ENCODE measurements around the gene TMEM244.
A peak's percentile ranks its signal among the peaks of the same experiment; 100 is the strongest.

Gene TMEM244

GRCh38 chr6:129902681-129903080 is 41.6 kb upstream of the TMEM244 start:
- DNase-seq (ENCODE audit: low read depth) = no peak
- no peak overlapping the region for H3K4me3 ChIP-seq (ENCODE audit: low read depth, low read length)
- TF ChIP-seq MYC (IDR thresholded peaks at IDR 0.05; ENCODE audit: low read depth, low read length) (no peak), POLR2A (IDR thresholded peaks at IDR 0.05; ENCODE audit: extremely low read depth, insufficient read length) (no peak)
- TF ChIP-seq, protein P1, sequence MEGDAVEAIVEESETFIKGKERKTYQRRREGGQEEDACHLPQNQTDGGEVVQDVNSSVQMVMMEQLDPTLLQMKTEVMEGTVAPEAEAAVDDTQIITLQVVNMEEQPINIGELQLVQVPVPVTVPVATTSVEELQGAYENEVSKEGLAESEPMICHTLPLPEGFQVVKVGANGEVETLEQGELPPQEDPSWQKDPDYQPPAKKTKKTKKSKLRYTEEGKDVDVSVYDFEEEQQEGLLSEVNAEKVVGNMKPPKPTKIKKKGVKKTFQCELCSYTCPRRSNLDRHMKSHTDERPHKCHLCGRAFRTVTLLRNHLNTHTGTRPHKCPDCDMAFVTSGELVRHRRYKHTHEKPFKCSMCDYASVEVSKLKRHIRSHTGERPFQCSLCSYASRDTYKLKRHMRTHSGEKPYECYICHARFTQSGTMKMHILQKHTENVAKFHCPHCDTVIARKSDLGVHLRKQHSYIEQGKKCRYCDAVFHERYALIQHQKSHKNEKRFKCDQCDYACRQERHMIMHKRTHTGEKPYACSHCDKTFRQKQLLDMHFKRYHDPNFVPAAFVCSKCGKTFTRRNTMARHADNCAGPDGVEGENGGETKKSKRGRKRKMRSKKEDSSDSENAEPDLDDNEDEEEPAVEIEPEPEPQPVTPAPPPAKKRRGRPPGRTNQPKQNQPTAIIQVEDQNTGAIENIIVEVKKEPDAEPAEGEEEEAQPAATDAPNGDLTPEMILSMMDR (IDR thresholded peaks at IDR 0.05; ENCODE audit: low read depth, low read length) = no peak
- TF ChIP-seq, protein P2, sequence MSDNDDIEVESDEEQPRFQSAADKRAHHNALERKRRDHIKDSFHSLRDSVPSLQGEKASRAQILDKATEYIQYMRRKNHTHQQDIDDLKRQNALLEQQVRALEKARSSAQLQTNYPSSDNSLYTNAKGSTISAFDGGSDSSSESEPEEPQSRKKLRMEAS (IDR thresholded peaks at IDR 0.05; ENCODE audit: low read depth, low read length) = no peak

DNA sequence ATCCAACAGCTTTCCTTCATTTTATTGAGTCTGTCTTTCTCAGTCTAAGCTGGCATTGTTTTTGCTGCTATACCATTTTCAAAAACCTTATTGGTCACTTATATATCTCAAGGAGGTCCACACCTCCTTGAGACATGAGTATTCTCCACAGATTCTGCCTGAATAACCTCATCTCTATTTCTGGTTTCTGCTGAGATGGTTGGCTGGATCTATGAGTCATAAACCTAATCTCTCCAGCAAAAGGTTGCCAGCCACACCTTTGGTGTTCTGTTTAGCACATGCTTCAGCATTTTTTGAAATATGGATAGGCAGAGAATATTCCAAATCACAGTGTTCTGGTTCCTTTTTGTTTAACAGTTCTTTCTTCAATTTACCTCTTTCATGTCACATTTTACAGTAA is 40.8 kb upstream of the TMEM244 start:
- TF ChIP-seq, protein P1 (IDR thresholded peaks at IDR 0.05; ENCODE audit: low read depth, low read length) = no peak
- TF ChIP-seq POLR2A (IDR thresholded peaks at IDR 0.05; ENCODE audit: extremely low read depth, insufficient read length) = no peak

DNA sequence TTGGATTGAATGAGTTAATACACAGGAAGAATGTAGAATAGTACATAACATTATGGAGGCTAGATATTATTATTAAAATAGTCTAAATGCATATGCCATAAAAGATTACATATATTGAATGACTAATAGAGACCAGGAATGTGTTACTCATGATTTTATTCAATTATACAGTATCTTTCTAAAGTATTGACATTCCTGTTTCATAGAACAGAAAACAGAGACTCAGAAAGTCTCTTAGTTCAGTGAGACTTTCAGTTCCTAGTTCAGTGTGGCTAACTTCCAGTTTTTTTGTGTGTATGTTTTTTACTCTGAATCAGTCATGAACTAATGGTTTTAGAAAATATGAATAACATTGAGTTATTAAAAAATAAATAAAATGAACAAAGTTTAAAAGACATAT is 34.6 kb upstream of the TMEM244 start:
- TF ChIP-seq POLR2A (IDR thresholded peaks at IDR 0.05; ENCODE audit: extremely low read depth, insufficient read length) = no peak
- TF ChIP-seq, protein P2 (IDR thresholded peaks at IDR 0.05; ENCODE audit: low read depth, low read length) = no peak
- no peak for TF ChIP-seq MYC (IDR thresholded peaks at IDR 0.05; ENCODE audit: low read depth, low read length)
- TF ChIP-seq, protein P1 (IDR thresholded peaks at IDR 0.05; ENCODE audit: low read depth, low read length) = no peak
- H3K4me3 ChIP-seq (ENCODE audit: low read depth, low read length) = no peak overlapping the region
- DNase-seq (ENCODE audit: low read depth) = no peak

More for the DNA sequence above, 40.8 kb upstream of the TMEM244 start:
- no peak for DNase-seq (ENCODE audit: low read depth)
- H3K4me3 ChIP-seq (ENCODE audit: low read depth, low read length) = no peak overlapping the region

DNA sequence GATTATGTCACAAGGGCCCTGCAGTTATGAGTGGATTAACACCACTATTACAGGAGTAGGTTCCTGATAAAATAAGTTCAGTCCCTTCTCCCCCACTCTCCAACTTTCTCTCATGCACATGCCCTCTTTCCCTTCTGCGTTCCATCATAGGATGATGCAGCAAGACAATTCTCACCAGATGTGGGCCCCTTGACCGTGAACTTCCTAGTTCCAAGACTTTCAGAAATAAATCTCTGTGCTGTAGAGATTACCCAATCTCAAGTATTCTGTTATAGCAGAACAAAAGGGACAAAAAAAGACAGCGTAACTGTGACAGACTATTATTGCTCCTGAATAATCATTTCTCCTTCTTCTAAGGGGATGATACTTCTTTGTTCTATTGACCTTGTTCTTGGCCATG is 33.8 kb upstream of the TMEM244 start:
- no peak for DNase-seq (ENCODE audit: low read depth)
- TF ChIP-seq, protein P2 (IDR thresholded peaks at IDR 0.05; ENCODE audit: low read depth, low read length) = no peak
- TF ChIP-seq, protein P1 (IDR thresholded peaks at IDR 0.05; ENCODE audit: low read depth, low read length) = no peak
- TF ChIP-seq MYC (IDR thresholded peaks at IDR 0.05; ENCODE audit: low read depth, low read length) (no peak), POLR2A (IDR thresholded peaks at IDR 0.05; ENCODE audit: extremely low read depth, insufficient read length) (no peak)
- H3K4me3 ChIP-seq (ENCODE audit: low read depth, low read length) = no peak overlapping the region

GRCh38 chr6:129893640-129894039 is 32.5 kb upstream of the TMEM244 start:
- peak; percentile 30 for DNase-seq (ENCODE audit: low read depth)
- TF ChIP-seq POLR2A (IDR thresholded peaks at IDR 0.05; ENCODE audit: extremely low read depth, insufficient read length) (no peak), MYC (IDR thresholded peaks at IDR 0.05; ENCODE audit: low read depth, low read length) (no peak)
- TF ChIP-seq, protein P1 (IDR thresholded peaks at IDR 0.05; ENCODE audit: low read depth, low read length) = no peak
- TF ChIP-seq, protein P2 (IDR thresholded peaks at IDR 0.05; ENCODE audit: low read depth, low read length) = no peak
- no peak overlapping the region for H3K4me3 ChIP-seq (ENCODE audit: low read depth, low read length)

- DNase-seq (ENCODE audit: low read depth) = no peak
Observed at GRCh38 chr6:129890701-129891100, 29.6 kb upstream of the TMEM244 start.

More at GRCh38 chr6:129890701-129891100, 29.6 kb upstream of the TMEM244 start:
- TF ChIP-seq POLR2A (IDR thresholded peaks at IDR 0.05; ENCODE audit: extremely low read depth, insufficient read length) = no peak
- TF ChIP-seq, protein P1 (IDR thresholded peaks at IDR 0.05; ENCODE audit: low read depth, low read length) = no peak
- TF ChIP-seq, protein P2 (IDR thresholded peaks at IDR 0.05; ENCODE audit: low read depth, low read length) = no peak
- no peak for TF ChIP-seq MYC (IDR thresholded peaks at IDR 0.05; ENCODE audit: low read depth, low read length)
- H3K4me3 ChIP-seq (ENCODE audit: low read depth, low read length) = no peak overlapping the region
